Prostate gland (tissue), 2 donors: ENCODE measurements around the gene ANKK1. TPM values are rescaled to one million over a fixed set of nuclear protein-coding genes. Genes with fewer than 3 reads are reported as not detected.

Source experiments
- DNase-seq: peaks from one replicate; pipeline ENCODE4 v3.0.0-alpha.2; 2019; ENCODE audit warnings: low spot score
- H3K27ac ChIP-seq, 2 donors: fragments of 200-600 bp; sonication (generic); 2 replicates each; pipeline ENCODE4 v1.5.1; 2017 to 2019
- H3K27me3 ChIP-seq: fragments of 200-600 bp; sonication (generic); replicated peaks from 2 replicates; pipeline ENCODE4 v1.5.1; 2019; ENCODE audit not compliant: insufficient read depth
- H3K36me3 ChIP-seq, 2 donors: fragments of 200-600 bp; sonication (generic); 1 replicate in 1 of 2; 2 replicates in 1 of 2; pipeline versions ENCODE4 v1.5.1 to v1.8.1; 2017 to 2019
- H3K4me1 ChIP-seq: fragments of 200-600 bp; sonication (generic); replicated peaks from 2 replicates; pipeline ENCODE4 v1.5.1; 2019
- H3K4me3 ChIP-seq, 2 donors: fragments of 200-600 bp; sonication (generic); 2 replicates each; pipeline ENCODE4 v1.5.1; 2017 to 2019
- H3K9me3 ChIP-seq: fragments of 200-600 bp; sonication (generic); 2 replicates; pipeline ENCODE4 v1.5.1; 2017
- CTCF ChIP-seq, 4 experiments: fragments of 200-600 bp in 2 of 4; fragments of 450-650 bp in 2 of 4; sonication (generic) in 2 of 4; IDR thresholded peaks; 1 replicate in 3 of 4; 2 replicates in 1 of 4; pipeline ENCODE4 v1.5.1; 2016 to 2019; ENCODE audit warnings: antibody characterized with exemption in 4 of 4, mild to moderate bottlenecking in 2 of 4, moderate library complexity in 2 of 4
- POLR2A ChIP-seq: fragments of 450-650 bp; IDR thresholded peaks from one replicate; pipeline ENCODE4 v1.6.1; 2016; ENCODE audit warnings: antibody characterized with exemption, mild to moderate bottlenecking
- POLR2AphosphoS5 ChIP-seq: sonication (generic); formaldehyde crosslinking; IDR thresholded peaks from one replicate; pipeline ENCODE4 v1.6.1; 2017; ENCODE audit warnings: antibody characterized with exemption
- WGBS: methylation state at CpG from one replicate; pipeline ENCODE4 v1.1.5; 2018; 5-methylcytosine and 5-hydroxymethylcytosine counted together
- intact Hi-C: fragments of 100-400 bp; cut with DNase I; formaldehyde crosslinking; loops from one replicate; pipeline ENCODE4 v1.14.2; 2022
- total RNA-seq, 2 donors: library from RNA; depleted of rRNA; stranded (reverse); fragments of >200 nt; gene quantifications; one replicate each; pipeline ENCODE4 v1.1.0, GENCODE V29; 2016

The ANKK1 gene
- total RNA-seq, 2 donors from 2014 or later: 0.97 to 2.4 TPM

GRCh38 chr11:113411536-113411935 is 24.0 kb downstream of the ANKK1 start:
- intact Hi-C loops: no loop called here
- 91% methylated on average over 3 of the region's 3 CpGs for WGBS
- no peaks in the 10 kb centered on the region for H3K9me3 ChIP-seq

GRCh38 chr11:113412675-113413074 is 25.1 kb downstream of the ANKK1 start:
- no peaks in the 10 kb centered on the region for H3K4me1 ChIP-seq
- H3K4me3 ChIP-seq: no peak overlapping the region
- H3K9me3 ChIP-seq: no peaks in the 10 kb centered on the region
- no peak for TF ChIP-seq POLR2AphosphoS5
- no peak for TF ChIP-seq CTCF (IDR thresholded peaks at IDR 0.05)
- TF ChIP-seq POLR2A: no peak
- no peaks in the 10 kb centered on the region for H3K36me3 ChIP-seq
- intact Hi-C loops: no loop called here
- 87% methylated on average over 9 of the region's 9 CpGs for WGBS
- H3K27me3 ChIP-seq: no peaks in the 10 kb centered on the region
- DNase-seq: no peak
- H3K27ac ChIP-seq: no peak overlapping the region

More at GRCh38 chr11:113411536-113411935, 24.0 kb downstream of the ANKK1 start:
- H3K36me3 ChIP-seq: no peaks in the 10 kb centered on the region
- TF ChIP-seq POLR2AphosphoS5: no peak
- TF ChIP-seq CTCF (IDR thresholded peaks at IDR 0.05): no peak
- no peak for TF ChIP-seq POLR2A
- no peaks in the 10 kb centered on the region for H3K4me1 ChIP-seq
- no peak overlapping the region for H3K27ac ChIP-seq
- DNase-seq: no peak
- H3K4me3 ChIP-seq: no peak overlapping the region
- no peaks in the 10 kb centered on the region for H3K27me3 ChIP-seq

DNA sequence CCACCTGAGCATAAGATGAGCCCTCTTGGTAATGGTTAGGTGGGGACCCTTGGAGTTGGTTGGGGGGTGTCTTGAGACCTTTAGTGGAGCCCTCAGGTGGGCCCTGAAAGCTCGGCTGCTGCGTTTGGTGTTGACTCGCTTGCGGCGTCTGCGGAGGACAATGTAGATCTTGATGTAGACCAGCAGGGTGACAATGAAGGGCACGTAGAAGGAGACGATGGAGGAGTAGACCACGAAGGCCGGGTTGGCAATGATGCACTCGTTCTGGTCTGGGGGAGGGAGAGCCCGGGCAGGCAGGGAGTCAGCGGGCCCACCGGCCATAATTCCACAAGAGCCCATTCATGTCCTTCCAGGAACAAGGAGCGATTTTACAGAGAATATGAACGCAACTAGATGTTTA is 27.8 kb downstream of the ANKK1 start:
- Histone ChIP-seq H3K36me3 (no peaks in the 10 kb centered on the region), H3K27me3 (no peaks in the 10 kb centered on the region), H3K4me1 (no peaks in the 10 kb centered on the region), H3K9me3 (no peaks in the 10 kb centered on the region), H3K4me3 (no peak overlapping the region), H3K27ac (no peak overlapping the region)
- 95% methylated on average over 16 of the region's 16 CpGs for WGBS
- DNase-seq: no peak
- intact Hi-C loops: no loop called here
- TF ChIP-seq POLR2AphosphoS5 (no peak), CTCF (IDR thresholded peaks at IDR 0.05) (no peak), POLR2A (no peak)

GRCh38 chr11:113417428-113417827 is 29.8 kb downstream of the ANKK1 start:
- H3K36me3 ChIP-seq: no peaks in the 10 kb centered on the region
- DNase-seq: no peak
- no peaks in the 10 kb centered on the region for H3K4me1 ChIP-seq
- no peak overlapping the region for H3K4me3 ChIP-seq
- H3K27ac ChIP-seq: no peak overlapping the region
- H3K27me3 ChIP-seq: no peaks in the 10 kb centered on the region
- H3K9me3 ChIP-seq: no peaks in the 10 kb centered on the region
- 82% methylated on average over 2 of the region's 2 CpGs for whole genome bisulfite sequencing
- TF ChIP-seq CTCF (IDR thresholded peaks at IDR 0.05) (no peak), POLR2A (no peak), POLR2AphosphoS5 (no peak)
- intact Hi-C loops: no loop called here

DNA sequence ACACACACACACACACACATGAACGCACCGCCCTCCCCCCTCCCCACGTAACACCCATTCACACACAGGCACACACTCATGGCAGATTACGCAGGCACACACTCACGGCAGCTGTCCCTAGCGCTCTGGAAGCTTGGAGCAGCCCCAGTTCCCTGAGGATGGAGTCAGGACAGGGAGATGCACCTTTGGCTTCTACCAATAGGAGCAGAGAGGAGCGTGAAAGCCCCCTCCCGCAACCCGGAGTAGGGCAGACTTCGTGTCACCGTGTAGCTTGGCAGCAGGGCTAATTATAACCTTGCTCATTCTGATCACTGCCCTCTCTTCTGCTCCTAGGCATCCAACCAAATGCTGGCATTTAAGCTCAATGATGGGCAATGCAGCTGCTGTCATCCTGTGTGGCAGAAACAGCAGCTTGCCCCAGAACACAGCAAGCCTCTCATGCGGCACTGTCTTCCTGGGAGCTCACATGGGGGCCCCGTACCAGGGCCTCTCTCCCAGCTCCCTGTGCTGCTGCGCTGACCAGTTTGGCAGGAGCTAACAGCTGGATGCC is 31.9 kb downstream of the ANKK1 start:
- Histone ChIP-seq H3K4me3 (no peak overlapping the region), H3K9me3 (no peaks in the 10 kb centered on the region), H3K27ac (no peak overlapping the region), H3K27me3 (no peaks in the 10 kb centered on the region), H3K4me1 (no peaks in the 10 kb centered on the region), H3K36me3 (no peaks in the 10 kb centered on the region)
- WGBS: 66% methylated on average over 13 of the region's 14 CpGs
- intact Hi-C loops: no loop called here
- TF ChIP-seq POLR2AphosphoS5 (no peak), POLR2A (no peak), CTCF (IDR thresholded peaks at IDR 0.05) (no peak)
- DNase-seq: no peak
